OCI-LY3 (cell line): ENCODE data around the gene WFDC12.

Experiments used
- H2AFZ ChIP-seq: fragments of 200-600, 300-600 bp; shearing (Covaris generic); 2 replicates; pipeline ENCODE4 v1.6.0; 2014; ENCODE audit warnings: antibody characterized with exemption, low read depth, low read length
- H3K27ac ChIP-seq: fragments of 200-600, 300-600 bp; sonication (generic); 2 replicates; pipeline ENCODE4 v1.5.1; 2014; ENCODE audit warnings: mild to moderate bottlenecking, low read length, moderate library complexity, mixed read lengths
- H3K27me3 ChIP-seq: fragments of 200-600, 300-600 bp; sonication (generic); 2 replicates; pipeline ENCODE4 v1.6.1; 2014; ENCODE audit warnings: low read depth, low read length, mixed read lengths
- H3K36me3 ChIP-seq: fragments of 200-600, 300-600 bp; sonication (generic); replicated peaks from 2 replicates; pipeline ENCODE3; 2014; ENCODE audit warnings: low read depth, low read length, mixed read lengths
- H3K4me1 ChIP-seq: fragments of 300-600, 200-600 bp; sonication (generic); 2 replicates; pipeline ENCODE4 v1.6.1; 2014; ENCODE audit warnings: low read length, mixed read lengths
- H3K4me2 ChIP-seq: fragments of 200-600, 300-600 bp; sonication (generic); 2 replicates; pipeline ENCODE4 v1.6.1; 2014; ENCODE audit warnings: low read length, mixed read lengths
- H3K4me3 ChIP-seq: fragments of 300-600, 200-600 bp; sonication (generic); 2 replicates; pipeline ENCODE4 v1.5.1; 2014; ENCODE audit warnings: antibody characterized with exemption, mild to moderate bottlenecking, low read length, moderate library complexity
- H3K79me2 ChIP-seq: fragments of 300-600, 200-600 bp; shearing (Covaris generic); 2 replicates; pipeline ENCODE4 v1.6.1; 2014; ENCODE audit warnings: mild to moderate bottlenecking, low read length, mixed read lengths
- H3K9ac ChIP-seq: fragments of 300-600, 200-600 bp; shearing (Covaris generic); 2 replicates; pipeline ENCODE4 v1.6.0; 2014; ENCODE audit warnings: mild to moderate bottlenecking, low read length, moderate library complexity
- H3K9me3 ChIP-seq: fragments of 200-600, 300-600 bp; shearing (Covaris generic); 2 replicates; pipeline ENCODE4 v1.6.1; 2014; ENCODE audit warnings: low read length, mixed read lengths; ENCODE audit not compliant: insufficient read depth
- H4K20me1 ChIP-seq: fragments of 200-600, 300-600 bp; sonication (generic); 2 replicates; pipeline ENCODE4 v1.6.1; 2016; ENCODE audit warnings: low read length, mixed read lengths; ENCODE audit not compliant: insufficient read depth
- EZH2phosphoT487 ChIP-seq: fragments of 200-600 bp; shearing (Covaris generic); IDR thresholded peaks from 2 replicates; pipeline ENCODE4 v1.6.1; 2018; ENCODE audit warnings: antibody characterized with exemption, mixed run types, low read depth
- TF ChIP-seq, protein P1 (sequence below): fragments of 200-600, 300-600 bp; sonication (generic); IDR thresholded peaks from 2 replicates; pipeline ENCODE4 v1.5.1; 2014; ENCODE audit warnings: antibody characterized with exemption, low read length, low read depth

WFDC12 gene

DNA sequence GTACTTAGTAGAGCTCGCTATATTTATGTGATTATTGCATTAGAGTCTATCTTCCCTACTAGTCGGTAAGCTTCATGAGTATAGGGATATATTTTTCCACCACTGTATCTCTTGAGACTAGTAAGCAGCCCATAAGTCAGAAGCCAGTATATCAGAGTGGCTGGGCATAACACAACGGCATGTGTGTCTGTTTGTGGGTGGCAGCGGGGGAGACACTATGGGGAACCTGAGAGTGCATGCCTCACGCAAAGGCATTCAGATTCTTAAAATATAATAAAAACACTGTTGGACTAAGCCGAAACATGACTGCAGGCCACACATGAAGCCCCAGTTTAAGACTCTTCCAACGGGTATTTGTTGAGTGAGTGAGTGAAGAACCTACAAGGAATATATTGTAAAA lies 31.4 kb downstream of the WFDC12 start:
- Histone ChIP-seq H3K4me1 (no peaks in the 10 kb centered on the region), H3K27ac (no peak overlapping the region)

DNA sequence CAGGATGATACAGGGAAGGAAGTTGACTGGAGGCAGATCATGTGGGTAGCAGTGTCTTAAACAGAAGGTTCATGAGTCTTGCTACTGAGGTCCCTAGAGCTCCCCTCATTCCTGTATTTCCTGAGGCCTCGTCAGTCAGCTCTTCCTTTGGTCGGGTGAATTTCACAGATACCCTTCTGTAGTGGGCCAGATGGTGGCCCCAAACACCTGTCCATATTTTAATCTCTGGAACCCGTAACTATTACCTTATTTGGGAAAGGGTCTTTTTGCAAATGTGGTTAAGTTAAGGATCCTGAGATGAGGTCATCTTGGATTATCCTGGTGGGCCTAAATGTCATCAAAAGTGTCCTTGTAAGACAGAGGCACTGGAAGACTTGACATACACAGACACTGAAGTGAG lies 32.9 kb downstream of the WFDC12 start:
- Histone ChIP-seq H3K4me2 (no peak overlapping the region), H3K9me3 (no peaks in the 10 kb centered on the region), H2AFZ (no peak overlapping the region), H3K9ac (no peak overlapping the region), H3K27me3 (no peaks in the 10 kb centered on the region), H4K20me1 (peaks cover 47% of the 10 kb centered on the region), H3K27ac (no peak overlapping the region), H3K36me3 (peaks cover 81% of the 10 kb centered on the region), H3K4me3 (no peak overlapping the region), H3K4me1 (peaks cover 8% of the 10 kb centered on the region; the same call in 1 of the 2 replicates), H3K79me2 (peaks cover 6% of the 10 kb centered on the region; the same call in 1 of the 2 replicates)
- TF ChIP-seq, protein P1, sequence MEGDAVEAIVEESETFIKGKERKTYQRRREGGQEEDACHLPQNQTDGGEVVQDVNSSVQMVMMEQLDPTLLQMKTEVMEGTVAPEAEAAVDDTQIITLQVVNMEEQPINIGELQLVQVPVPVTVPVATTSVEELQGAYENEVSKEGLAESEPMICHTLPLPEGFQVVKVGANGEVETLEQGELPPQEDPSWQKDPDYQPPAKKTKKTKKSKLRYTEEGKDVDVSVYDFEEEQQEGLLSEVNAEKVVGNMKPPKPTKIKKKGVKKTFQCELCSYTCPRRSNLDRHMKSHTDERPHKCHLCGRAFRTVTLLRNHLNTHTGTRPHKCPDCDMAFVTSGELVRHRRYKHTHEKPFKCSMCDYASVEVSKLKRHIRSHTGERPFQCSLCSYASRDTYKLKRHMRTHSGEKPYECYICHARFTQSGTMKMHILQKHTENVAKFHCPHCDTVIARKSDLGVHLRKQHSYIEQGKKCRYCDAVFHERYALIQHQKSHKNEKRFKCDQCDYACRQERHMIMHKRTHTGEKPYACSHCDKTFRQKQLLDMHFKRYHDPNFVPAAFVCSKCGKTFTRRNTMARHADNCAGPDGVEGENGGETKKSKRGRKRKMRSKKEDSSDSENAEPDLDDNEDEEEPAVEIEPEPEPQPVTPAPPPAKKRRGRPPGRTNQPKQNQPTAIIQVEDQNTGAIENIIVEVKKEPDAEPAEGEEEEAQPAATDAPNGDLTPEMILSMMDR: no peak
- TF ChIP-seq EZH2phosphoT487: no peak

More for the DNA sequence above, 31.4 kb downstream of the WFDC12 start:
- no peak for TF ChIP-seq EZH2phosphoT487
- TF ChIP-seq, protein P1: no peak
- Histone ChIP-seq H3K4me3 (no peak overlapping the region), H2AFZ (no peak overlapping the region), H3K27me3 (no peaks in the 10 kb centered on the region), H4K20me1 (peaks cover 37% of the 10 kb centered on the region), H3K9me3 (no peaks in the 10 kb centered on the region), H3K79me2 (no peaks in the 10 kb centered on the region), H3K9ac (no peak overlapping the region), H3K4me2 (no peak overlapping the region), H3K36me3 (peaks cover 73% of the 10 kb centered on the region)

DNA sequence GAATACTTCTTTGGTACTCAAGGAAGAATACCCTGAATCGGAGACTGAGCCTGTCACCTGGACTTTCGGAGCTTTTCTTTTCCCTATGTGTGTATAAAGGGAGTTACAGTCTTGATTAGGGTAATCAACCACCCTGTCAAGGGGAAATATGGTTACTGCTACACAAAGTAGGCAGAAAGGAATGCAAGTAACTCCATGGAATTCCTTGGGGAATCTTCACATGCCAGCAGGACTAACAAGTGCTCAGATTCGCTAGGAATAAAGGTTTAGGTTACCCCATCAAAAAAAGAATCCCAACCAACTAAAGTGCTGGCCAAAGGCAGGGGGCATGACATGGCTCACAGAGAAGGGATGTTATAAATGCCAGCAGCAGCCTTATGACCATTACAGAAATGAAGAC lies 33.8 kb downstream of the WFDC12 start:
- TF ChIP-seq EZH2phosphoT487: no peak
- TF ChIP-seq, protein P1: no peak
- H4K20me1 ChIP-seq: peaks cover 50% of the 10 kb centered on the region
- H3K79me2 ChIP-seq: peaks cover 15% of the 10 kb centered on the region
- no peak overlapping the region for H2AFZ ChIP-seq
- no peak overlapping the region for H3K4me2 ChIP-seq
- H3K4me1 ChIP-seq: peaks cover 11% of the 10 kb centered on the region; the same call in 1 of the 2 replicates
- no peak overlapping the region for H3K9ac ChIP-seq
- H3K36me3 ChIP-seq: peaks cover 89% of the 10 kb centered on the region
- no peaks in the 10 kb centered on the region for H3K27me3 ChIP-seq
- no peak overlapping the region for H3K27ac ChIP-seq
- H3K9me3 ChIP-seq: no peaks in the 10 kb centered on the region
- no peak overlapping the region for H3K4me3 ChIP-seq

DNA sequence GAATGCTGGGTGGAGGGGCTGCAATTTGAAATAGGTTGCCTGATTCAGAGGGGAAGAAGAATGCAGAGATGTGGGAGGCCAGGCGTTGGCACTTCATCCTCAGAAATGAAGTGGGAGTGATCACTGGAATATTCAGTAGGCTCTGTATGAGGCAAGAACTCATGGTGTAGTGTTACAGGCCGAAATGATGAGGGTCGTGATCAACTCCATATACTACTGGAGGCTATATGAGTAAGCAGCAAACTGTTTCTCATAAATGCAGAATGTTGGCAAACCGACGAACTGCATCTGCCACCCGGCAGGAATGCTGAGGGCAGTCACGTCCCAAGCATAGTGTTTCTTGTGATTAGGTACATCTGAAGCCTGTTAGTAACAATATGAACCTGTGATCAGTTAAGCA lies 36.0 kb downstream of the WFDC12 start:
- peaks cover 58% of the 10 kb centered on the region for H4K20me1 ChIP-seq
- H3K27me3 ChIP-seq: no peaks in the 10 kb centered on the region
- peaks cover 95% of the 10 kb centered on the region for H3K36me3 ChIP-seq
- TF ChIP-seq, protein P1: no peak
- no peak for TF ChIP-seq EZH2phosphoT487
- H3K4me3 ChIP-seq: no peak overlapping the region
- peaks cover 24% of the 10 kb centered on the region for H3K79me2 ChIP-seq
- H3K4me1 ChIP-seq: peaks cover 11% of the 10 kb centered on the region; the same call in 1 of the 2 replicates
- no peak overlapping the region for H3K27ac ChIP-seq
- no peak overlapping the region for H3K9ac ChIP-seq
- no peak overlapping the region for H2AFZ ChIP-seq
- no peak overlapping the region for H3K4me2 ChIP-seq
- H3K9me3 ChIP-seq: no peaks in the 10 kb centered on the region
